ENCODE results near the gene CTSD. TPM values are rescaled to one million over a fixed set of nuclear protein-coding genes. Genes with fewer than 3 reads are reported as not detected.

The CTSD gene
- total RNA-seq, 2 donors from 2014 or later = 782 to 1,042 TPM

DNA sequence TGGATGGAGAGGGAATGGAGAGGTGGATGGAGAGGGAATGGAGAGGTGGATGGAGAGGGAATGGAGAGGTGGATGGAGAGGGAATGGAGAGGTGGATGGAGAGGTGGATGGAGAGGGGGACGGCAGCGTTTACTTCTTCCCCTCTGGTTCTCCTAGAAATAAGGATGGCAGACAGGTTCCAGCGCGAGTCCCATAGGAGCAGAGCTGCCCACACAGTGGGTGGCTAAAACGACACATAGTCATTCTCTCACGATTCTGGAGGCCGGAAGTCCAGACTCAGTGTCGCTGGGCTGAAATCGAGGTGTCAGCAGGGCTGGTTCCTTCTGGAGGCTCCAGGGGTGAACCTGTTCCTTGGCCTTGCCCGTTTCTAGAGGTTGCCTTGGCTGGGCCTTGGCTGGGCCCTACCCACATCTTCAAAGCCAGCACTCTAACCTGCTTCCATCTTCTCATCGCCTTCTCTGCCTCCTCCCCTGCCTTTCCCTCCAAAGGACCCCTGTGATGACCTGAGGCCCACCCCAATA is 12.7 kb upstream of the CTSD start:
- no peak overlapping the region for H3K4me3 ChIP-seq
- H3K9me3 ChIP-seq = no peaks in the 10 kb centered on the region
- no peaks in the 10 kb centered on the region for H3K27me3 ChIP-seq
- TF ChIP-seq, protein P1, sequence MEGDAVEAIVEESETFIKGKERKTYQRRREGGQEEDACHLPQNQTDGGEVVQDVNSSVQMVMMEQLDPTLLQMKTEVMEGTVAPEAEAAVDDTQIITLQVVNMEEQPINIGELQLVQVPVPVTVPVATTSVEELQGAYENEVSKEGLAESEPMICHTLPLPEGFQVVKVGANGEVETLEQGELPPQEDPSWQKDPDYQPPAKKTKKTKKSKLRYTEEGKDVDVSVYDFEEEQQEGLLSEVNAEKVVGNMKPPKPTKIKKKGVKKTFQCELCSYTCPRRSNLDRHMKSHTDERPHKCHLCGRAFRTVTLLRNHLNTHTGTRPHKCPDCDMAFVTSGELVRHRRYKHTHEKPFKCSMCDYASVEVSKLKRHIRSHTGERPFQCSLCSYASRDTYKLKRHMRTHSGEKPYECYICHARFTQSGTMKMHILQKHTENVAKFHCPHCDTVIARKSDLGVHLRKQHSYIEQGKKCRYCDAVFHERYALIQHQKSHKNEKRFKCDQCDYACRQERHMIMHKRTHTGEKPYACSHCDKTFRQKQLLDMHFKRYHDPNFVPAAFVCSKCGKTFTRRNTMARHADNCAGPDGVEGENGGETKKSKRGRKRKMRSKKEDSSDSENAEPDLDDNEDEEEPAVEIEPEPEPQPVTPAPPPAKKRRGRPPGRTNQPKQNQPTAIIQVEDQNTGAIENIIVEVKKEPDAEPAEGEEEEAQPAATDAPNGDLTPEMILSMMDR (IDR thresholded peaks at IDR 0.05) = no peak
- no peak for DNase-seq (ENCODE audit: low spot score)
- peaks cover 0 to 17% of the 10 kb centered on the region in 2 donors for H3K4me1 ChIP-seq
- H3K36me3 ChIP-seq = no peaks in the 10 kb centered on the region
- no peak overlapping the region for H3K27ac ChIP-seq

DNA sequence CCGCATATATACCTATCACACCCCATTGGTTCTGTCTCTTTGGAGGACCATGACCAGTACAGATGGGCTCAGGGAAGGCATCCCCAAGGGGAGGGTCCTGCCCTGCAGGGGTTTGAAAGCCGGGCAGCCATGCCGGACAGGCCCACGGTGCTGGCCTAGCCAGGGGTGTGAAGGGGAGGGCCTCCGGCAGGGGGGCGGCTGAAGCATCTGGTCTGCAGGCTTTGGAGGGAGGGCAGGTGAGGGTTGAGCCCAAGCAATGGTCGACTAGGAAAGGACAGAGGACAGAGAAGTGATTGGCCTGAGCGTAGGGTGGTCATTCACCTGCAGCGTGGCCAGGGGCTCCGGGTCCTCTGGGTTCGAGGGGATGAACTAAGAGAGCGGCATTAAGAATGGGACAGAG is 11.2 kb upstream of the CTSD start:
- DNase-seq (ENCODE audit: low spot score) = no peak
- no peak overlapping the region for H3K4me3 ChIP-seq
- H3K27me3 ChIP-seq = no peaks in the 10 kb centered on the region
- H3K36me3 ChIP-seq = no peaks in the 10 kb centered on the region
- no peaks in the 10 kb centered on the region for H3K9me3 ChIP-seq
- TF ChIP-seq, protein P1 (IDR thresholded peaks at IDR 0.05) = no peak
- H3K4me1 ChIP-seq = peaks cover 0 to 17% of the 10 kb centered on the region in 2 donors
- H3K27ac ChIP-seq = no peak overlapping the region

DNA sequence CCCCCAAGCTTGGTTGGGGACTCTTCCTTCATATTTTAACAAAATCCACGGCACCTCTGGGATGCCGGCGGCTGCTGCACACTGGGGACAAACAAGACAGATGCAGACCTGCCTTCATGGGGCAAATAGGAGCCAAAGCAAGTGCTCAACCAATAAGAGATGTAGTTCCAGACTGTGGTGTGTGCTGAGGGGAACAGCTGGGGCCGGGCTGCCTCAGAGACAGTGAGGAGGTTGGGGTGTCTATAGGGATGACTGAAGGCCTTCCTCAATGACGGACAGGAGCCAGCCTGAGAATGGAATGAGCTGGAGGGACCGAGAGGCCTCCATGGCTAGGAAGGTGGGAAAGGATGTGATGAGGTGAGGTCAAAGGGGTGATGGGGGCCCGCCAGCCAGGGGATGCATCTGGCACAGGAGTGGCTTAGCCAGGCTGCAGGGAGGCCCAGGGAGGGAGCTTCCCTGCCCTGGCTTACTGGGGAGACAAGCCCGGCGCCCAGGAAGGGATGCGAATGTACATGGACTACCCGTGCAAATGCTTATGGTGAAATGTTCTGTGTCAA is 10.3 kb upstream of the CTSD start:
- H3K27ac ChIP-seq = no peak overlapping the region
- no peaks in the 10 kb centered on the region for H3K27me3 ChIP-seq
- no peak for DNase-seq (ENCODE audit: low spot score)
- peaks cover 0 to 17% of the 10 kb centered on the region in 2 donors for H3K4me1 ChIP-seq
- no peaks in the 10 kb centered on the region for H3K36me3 ChIP-seq
- TF ChIP-seq, protein P1 (IDR thresholded peaks at IDR 0.05) = no peak
- no peak overlapping the region for H3K4me3 ChIP-seq
- H3K9me3 ChIP-seq = no peaks in the 10 kb centered on the region

DNA sequence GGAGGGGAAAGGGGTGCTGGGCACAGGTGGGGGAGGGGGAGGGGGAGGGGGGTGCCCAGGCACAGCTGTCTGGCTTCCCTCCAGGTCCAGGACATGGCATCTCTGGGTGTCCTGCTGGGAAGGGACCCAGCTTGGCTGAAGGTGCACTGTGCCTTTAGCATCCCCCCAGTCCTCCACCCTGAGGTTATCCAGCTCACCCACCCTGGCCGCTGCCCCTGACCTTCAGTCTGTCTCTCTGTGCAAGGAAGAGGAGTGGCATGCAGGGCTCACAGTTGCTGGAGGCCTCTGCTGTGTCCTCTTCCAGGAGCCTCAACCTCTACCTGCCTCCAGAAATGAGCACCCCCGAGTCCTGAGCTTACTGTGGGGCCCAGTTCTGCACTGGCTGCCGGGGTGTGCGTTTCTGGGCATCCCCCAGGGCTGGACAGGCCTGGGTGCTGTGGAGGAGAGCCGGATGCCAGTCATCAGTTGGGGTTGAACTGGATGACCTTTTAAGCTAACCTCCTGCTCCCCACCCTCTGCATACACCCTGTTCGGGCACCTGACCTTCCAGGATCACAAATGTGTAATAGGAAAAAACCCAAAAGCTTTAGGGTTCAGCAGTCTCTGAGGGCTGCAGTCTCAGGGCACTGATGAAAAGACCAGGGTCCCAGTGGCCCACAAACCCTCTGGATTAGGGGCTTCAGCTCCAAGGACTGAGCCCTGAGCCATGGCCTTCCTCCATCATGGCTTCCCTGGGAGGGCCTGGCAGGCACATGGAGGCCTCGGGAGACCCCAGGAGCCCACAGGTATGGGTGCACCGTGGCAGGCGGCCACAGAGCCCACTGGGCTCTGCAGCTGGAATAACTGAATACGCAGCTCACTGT is 9.6 kb upstream of the CTSD start:
- TF ChIP-seq, protein P1 (IDR thresholded peaks at IDR 0.05) = no peak
- H3K36me3 ChIP-seq = no peaks in the 10 kb centered on the region
- peaks cover 0 to 17% of the 10 kb centered on the region in 2 donors for H3K4me1 ChIP-seq
- no peak overlapping the region for H3K27ac ChIP-seq
- no peak for DNase-seq (ENCODE audit: low spot score)
- no peaks in the 10 kb centered on the region for H3K27me3 ChIP-seq
- no peak overlapping the region for H3K4me3 ChIP-seq
- no peaks in the 10 kb centered on the region for H3K9me3 ChIP-seq

DNA sequence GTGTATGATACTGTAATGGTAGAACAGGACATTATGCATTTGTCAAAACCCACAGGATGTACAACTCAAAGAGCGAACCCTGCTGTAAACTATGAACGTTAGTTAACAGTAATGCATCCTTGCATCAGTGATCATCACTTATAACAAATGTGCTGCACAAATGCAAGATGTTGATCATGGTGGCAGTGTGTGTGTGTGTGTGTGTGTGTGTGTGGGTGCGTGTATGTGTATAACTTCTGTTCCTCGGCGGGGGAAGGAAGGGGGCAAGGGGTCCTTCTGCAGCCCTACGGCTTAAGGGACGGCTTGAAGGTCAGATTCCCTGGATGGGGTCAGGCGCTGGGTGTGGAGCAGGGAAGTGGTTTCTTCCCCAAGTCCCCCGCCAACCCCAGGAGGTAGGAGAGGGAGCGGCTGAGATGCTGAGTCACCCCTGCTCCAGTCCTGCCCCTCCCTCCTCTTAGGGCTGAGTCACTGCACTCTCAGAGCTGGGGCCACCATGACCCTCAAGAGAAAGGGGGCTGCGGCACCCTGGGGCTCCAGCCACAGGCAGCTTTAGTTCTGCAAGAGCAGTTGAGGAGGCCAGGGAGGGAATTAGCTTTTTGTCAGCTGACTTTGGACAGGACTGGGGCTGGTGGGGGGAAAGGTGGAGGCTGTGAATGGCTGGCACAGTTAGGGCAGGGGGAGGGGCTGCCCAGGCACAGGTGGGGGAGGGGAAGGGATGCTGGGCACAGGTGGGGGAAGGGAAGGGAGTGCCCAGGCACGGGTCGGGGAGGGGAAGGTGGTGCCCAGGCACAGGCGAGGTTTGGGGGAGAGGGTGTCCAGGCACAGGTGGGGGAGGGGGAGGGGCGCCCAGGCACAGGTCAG is 8.8 kb upstream of the CTSD start:
- DNase-seq (ENCODE audit: low spot score) = no peak
- H3K4me3 ChIP-seq = no peak overlapping the region
- H3K27ac ChIP-seq = no peak overlapping the region

More for the DNA sequence above, 8.8 kb upstream of the CTSD start:
- Histone ChIP-seq H3K4me1 (peaks cover 0 to 17% of the 10 kb centered on the region in 2 donors), H3K9me3 (no peaks in the 10 kb centered on the region), H3K27me3 (no peaks in the 10 kb centered on the region), H3K36me3 (no peaks in the 10 kb centered on the region)
- TF ChIP-seq, protein P1 (IDR thresholded peaks at IDR 0.05) = no peak

Measured in right atrium auricular region (tissue), 2 donors.